KMS-11 (cell line): ENCODE data around the gene C1orf116.

Experiments used
- H2AFZ ChIP-seq: fragments of 200-600 bp; sonication (generic); 2 replicates; pipeline ENCODE4 v1.6.1; 2016; ENCODE audit warnings: antibody characterized with exemption, mixed run types, low read depth
- H3K27ac ChIP-seq: fragments of 200-600 bp; sonication (generic); 2 replicates; pipeline ENCODE4 v1.6.1; 2016; ENCODE audit warnings: mild to moderate bottlenecking, mixed run types
- H3K27me3 ChIP-seq: fragments of 200-600 bp; sonication (generic); 2 replicates; pipeline ENCODE4 v1.6.1; 2017; ENCODE audit warnings: mild to moderate bottlenecking, low read depth, mixed run types, moderate library complexity; ENCODE audit not compliant: insufficient read depth
- H3K36me3 ChIP-seq: fragments of 200-600 bp; sonication (generic); 2 replicates; pipeline ENCODE4 v1.6.1; 2017; ENCODE audit warnings: mild to moderate bottlenecking, mixed run types; ENCODE audit not compliant: insufficient read depth
- H3K4me1 ChIP-seq: fragments of 200-600 bp; sonication (generic); 2 replicates; pipeline ENCODE4 v1.6.1; 2016; ENCODE audit warnings: mild to moderate bottlenecking, low read depth, mixed run types; ENCODE audit not compliant: poor library complexity, severe bottlenecking
- H3K4me2 ChIP-seq: fragments of 200-600 bp; sonication (generic); 2 replicates; pipeline ENCODE4 v1.7.0; 2016; ENCODE audit warnings: mild to moderate bottlenecking, mixed run types
- H3K4me3 ChIP-seq: fragments of 200-600 bp; sonication (generic); IDR thresholded peaks from 2 replicates; pipeline ENCODE4 v1.6.1; 2017; ENCODE audit warnings: low read depth, low read length, mixed read lengths; ENCODE audit not compliant: insufficient read depth
- H3K79me2 ChIP-seq: fragments of 200-600 bp; sonication (generic); 2 replicates; pipeline ENCODE4 v1.6.1; 2016; ENCODE audit warnings: low read depth, mixed run types; ENCODE audit not compliant: insufficient read depth
- H3K9ac ChIP-seq: fragments of 200-600 bp; sonication (generic); 2 replicates; pipeline ENCODE4 v1.6.1; 2016; ENCODE audit warnings: mild to moderate bottlenecking, mixed run types
- H4K20me1 ChIP-seq: fragments of 200-600 bp; sonication (generic); 2 replicates; pipeline ENCODE4 v1.6.1; 2016; ENCODE audit warnings: mild to moderate bottlenecking, mixed run types; ENCODE audit not compliant: insufficient read depth
- CTCF ChIP-seq: fragments of 200-600 bp; sonication (generic); conservative IDR thresholded peaks from 2 replicates; pipeline ENCODE4 v1.6.1; 2017; ENCODE audit warnings: low read depth, mild to moderate bottlenecking, antibody characterized with exemption, low read length, moderate library complexity, mixed read lengths

Gene C1orf116

GRCh38 chr1:207030522-207031009, 2.0 kb downstream of the C1orf116 start:
- Histone ChIP-seq H3K36me3 (no peaks in the 10 kb centered on the region), H3K4me3 (no peak overlapping the region), H4K20me1 (no peaks in the 10 kb centered on the region), H3K4me2 (no peak overlapping the region), H3K27me3 (no peaks in the 10 kb centered on the region), H2AFZ (no peak overlapping the region), H3K4me1 (no peaks in the 10 kb centered on the region), H3K79me2 (no peaks in the 10 kb centered on the region), H3K9ac (no peak overlapping the region), H3K27ac (no peak overlapping the region)
- TF ChIP-seq CTCF, result no peak

DNA sequence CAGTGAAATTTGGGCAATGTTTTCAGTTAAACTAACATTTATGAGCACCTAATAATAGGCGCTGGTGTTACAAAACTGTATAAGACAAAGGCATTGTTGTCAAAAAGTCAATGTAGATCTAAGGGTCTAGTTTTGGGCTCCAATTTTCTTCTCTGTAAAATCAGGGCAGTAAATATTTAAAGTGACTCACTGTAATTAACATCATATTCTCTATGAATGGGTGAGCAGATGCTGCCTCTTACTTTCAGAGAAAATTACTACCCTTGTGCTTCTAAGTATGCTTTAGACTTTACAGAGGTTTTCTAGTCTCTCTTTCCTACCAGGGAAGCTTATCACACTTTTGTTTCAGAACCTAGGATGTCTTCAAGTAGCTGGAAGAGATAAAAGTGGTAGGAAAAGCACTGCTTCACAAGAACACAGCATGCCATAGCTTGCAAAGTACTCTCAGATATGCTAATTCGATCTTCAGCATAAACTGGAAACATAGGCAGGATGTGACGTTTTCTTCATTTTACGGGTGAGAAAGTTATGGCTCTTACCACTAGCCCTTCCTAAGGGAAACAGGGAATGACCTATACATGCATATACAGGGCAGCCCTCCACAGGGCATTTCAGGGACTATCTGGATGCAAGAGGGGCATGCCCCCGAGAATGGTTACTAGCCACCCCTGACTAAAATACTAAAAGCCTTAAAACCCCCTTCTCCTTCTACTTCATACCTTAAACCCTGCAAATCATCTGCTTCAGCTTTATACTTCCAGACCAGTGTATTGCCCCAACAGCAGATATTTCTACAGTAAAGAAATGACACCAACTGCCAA, 2.6 kb downstream of the C1orf116 start:
- H2AFZ ChIP-seq, result no peak overlapping the region
- H3K4me3 ChIP-seq, result no peak overlapping the region
- H4K20me1 ChIP-seq, result no peaks in the 10 kb centered on the region
- H3K36me3 ChIP-seq, result no peaks in the 10 kb centered on the region
- no peak for TF ChIP-seq CTCF
- no peak overlapping the region for H3K9ac ChIP-seq
- H3K4me2 ChIP-seq, result no peak overlapping the region
- H3K4me1 ChIP-seq, result no peaks in the 10 kb centered on the region
- no peaks in the 10 kb centered on the region for H3K27me3 ChIP-seq
- H3K27ac ChIP-seq, result no peak overlapping the region
- no peaks in the 10 kb centered on the region for H3K79me2 ChIP-seq

- no peak overlapping the region for H2AFZ ChIP-seq
- H3K27me3 ChIP-seq, result no peaks in the 10 kb centered on the region
- TF ChIP-seq CTCF, result no peak
- H3K9ac ChIP-seq, result no peak overlapping the region
- H3K36me3 ChIP-seq, result no peaks in the 10 kb centered on the region
- H3K4me2 ChIP-seq, result no peak overlapping the region
- no peak overlapping the region for H3K4me3 ChIP-seq
- H3K27ac ChIP-seq, result no peak overlapping the region
- no peaks in the 10 kb centered on the region for H3K4me1 ChIP-seq
- H4K20me1 ChIP-seq, result no peaks in the 10 kb centered on the region
- no peaks in the 10 kb centered on the region for H3K79me2 ChIP-seq
Observed at GRCh38 chr1:207028884-207029650, 3.5 kb downstream of the C1orf116 start.

- H3K9ac ChIP-seq, result no peak overlapping the region
- no peaks in the 10 kb centered on the region for H3K27me3 ChIP-seq
- no peak overlapping the region for H2AFZ ChIP-seq
- H3K4me2 ChIP-seq, result no peak overlapping the region
- no peak for TF ChIP-seq CTCF
- no peak overlapping the region for H3K27ac ChIP-seq
- H3K36me3 ChIP-seq, result no peaks in the 10 kb centered on the region
- H4K20me1 ChIP-seq, result no peaks in the 10 kb centered on the region
- H3K4me3 ChIP-seq, result no peak overlapping the region
- no peaks in the 10 kb centered on the region for H3K4me1 ChIP-seq
- no peaks in the 10 kb centered on the region for H3K79me2 ChIP-seq
Observed at GRCh38 chr1:207027921-207028320, 4.6 kb downstream of the C1orf116 start.
